Measurements from ENCODE around the gene UBQLN4. TPM values are rescaled to one million over a fixed set of nuclear protein-coding genes. Genes with fewer than 3 reads are reported as not detected.

UBQLN4 gene
- total and polyA plus RNA-seq, 9 of the 15 experiments (the other 6 are each of a cell fraction or from before 2014, with no cell fraction given): 13.5 to 65.5 (median 37.0) TPM

GRCh38 chr1:156020293-156021092 lies 33.1 kb downstream of the UBQLN4 start, which contains the start of gene SSR2 (continued):
- TF ChIP-seq ZBTB11 (CRISPR knock-in tag; IDR thresholded peaks at IDR 0.05): peak in 1 of 3 experiments; percentile 80; a peak in 2 of 6 replicates
- TF ChIP-seq NR2F6 (CRISPR knock-in tag; IDR thresholded peaks at IDR 0.05): no peak
- TF ChIP-seq EP400 (IDR thresholded peaks at IDR 0.05): peak; percentile 87
- no peak for TF ChIP-seq ZNF740 (CRISPR knock-in tag; IDR thresholded peaks at IDR 0.05)
- no peak for TF ChIP-seq ZNF740 (tag; IDR thresholded peaks at IDR 0.05)
- TF ChIP-seq ZNF253 (CRISPR knock-in tag; conservative IDR thresholded peaks at IDR 0.05): no peak
- no peak for TF ChIP-seq GTF2B (IDR thresholded peaks at IDR 0.05; ENCODE audit: extremely low read depth, insufficient read length)
- TF ChIP-seq KDM4B (IDR thresholded peaks at IDR 0.05; ENCODE audit: borderline replicate concordance in 2 of 2, low read depth in 1 of 2): peak in 1 of 2 experiments; percentile 90; a peak in 1 of 4 replicates
- no peak for TF ChIP-seq ATF1 (CRISPR knock-in tag; IDR thresholded peaks at IDR 0.05)
- TF ChIP-seq ATF1 (tag; IDR thresholded peaks at IDR 0.05): peak; percentile 76
- no peak for TF ChIP-seq HDAC3 (IDR thresholded peaks at IDR 0.05; ENCODE audit: borderline replicate concordance, partially characterized antibody)
- no peak for TF ChIP-seq ZSCAN32 (CRISPR knock-in tag; IDR thresholded peaks at IDR 0.05)
- no peak for TF ChIP-seq SMAD4 (CRISPR knock-in tag; conservative IDR thresholded peaks at IDR 0.05)
- TF ChIP-seq RERE (CRISPR knock-in tag; IDR thresholded peaks at IDR 0.05; ENCODE audit: borderline replicate concordance): no peak
- TF ChIP-seq POLR3G (IDR thresholded peaks at IDR 0.05; ENCODE audit: extremely low read depth, insufficient read length, insufficient replicate concordance): no peak
- no peak for TF ChIP-seq PPARD (CRISPR knock-in tag; IDR thresholded peaks at IDR 0.05)
